Tibial artery (tissue), 4 donors: Measurements from ENCODE around the gene IVD.

Experiments
- DNase-seq, 2 donors: peaks; one replicate each; pipeline ENCODE4 v3.0.0-alpha.2; 2019
- H3K27ac ChIP-seq, 2 donors: fragments of 200-600 bp; sonication (generic) in 1 of 2; 1 replicate in 1 of 2; 2 replicates in 1 of 2; pipeline ENCODE4 v1.5.1; 2018 to 2019; ENCODE audit warnings: mild to moderate bottlenecking in 1 of 2
- H3K27me3 ChIP-seq, 2 donors: fragments of 200-600 bp; sonication (generic) in 1 of 2; one replicate each; pipeline versions ENCODE4 v1.5.1 to v1.6.0; 2016 to 2019
- H3K36me3 ChIP-seq, 3 donors: fragments of 200-600 bp; sonication (generic) in 2 of 3; one replicate each; pipeline ENCODE4 v1.5.1; 2016 to 2019; ENCODE audit warnings: mild to moderate bottlenecking in 2 of 3
- H3K4me1 ChIP-seq, 4 donors: fragments of 200-600 bp; sonication (generic) in 2 of 4; 1 replicate in 3 of 4; 2 replicates in 1 of 4; pipeline ENCODE4 v1.5.1; 2016 to 2019
- H3K4me3 ChIP-seq, 2 donors: fragments of 200-600 bp; sonication (generic) in 1 of 2; 1 replicate in 1 of 2; 2 replicates in 1 of 2; pipeline ENCODE4 v1.5.1; 2018 to 2019; ENCODE audit warnings: mild to moderate bottlenecking in 2 of 2
- H3K9me3 ChIP-seq, 3 donors: fragments of 200-600 bp; sonication (generic) in 1 of 3; one replicate each; pipeline ENCODE4 v1.5.1; 2016 to 2019
- intact Hi-C: fragments of 100-400 bp; cut with DNase I; formaldehyde crosslinking; loops from one replicate; pipeline ENCODE4 v1.15.0; 2023; ENCODE audit warnings: low total_unique reads
- TF ChIP-seq, protein P1 (sequence below), 2 experiments: fragments of 200-600 bp in 1 of 2; fragments of 450-650 bp in 1 of 2; IDR thresholded peaks; one replicate each; pipeline ENCODE4 v1.5.1; 2017 to 2019; ENCODE audit warnings: antibody characterized with exemption in 2 of 2, mild to moderate bottlenecking in 1 of 2, moderate library complexity in 1 of 2

Gene IVD

DNA sequence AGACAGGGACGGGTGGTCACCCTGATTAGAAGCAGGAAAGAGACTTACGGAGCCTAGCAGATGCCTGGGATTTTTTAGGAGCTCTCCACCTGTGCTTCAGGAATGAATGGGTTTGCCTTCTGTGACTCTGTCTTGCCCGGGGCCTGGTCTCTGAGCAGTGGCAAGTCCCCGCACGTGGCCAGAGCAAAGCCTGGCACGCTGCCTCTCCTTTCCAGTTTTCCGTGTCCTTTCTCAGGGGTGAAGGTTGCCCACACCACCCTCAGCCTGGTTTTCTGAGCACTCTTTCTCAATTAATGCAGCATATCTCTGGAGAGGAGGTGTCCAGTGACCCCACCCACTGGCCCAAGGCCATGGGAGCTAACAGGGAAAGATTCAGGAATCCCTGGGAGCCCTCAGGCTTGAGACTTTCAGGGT is 50.7 kb downstream of the IVD start:
- TF ChIP-seq, protein P1, sequence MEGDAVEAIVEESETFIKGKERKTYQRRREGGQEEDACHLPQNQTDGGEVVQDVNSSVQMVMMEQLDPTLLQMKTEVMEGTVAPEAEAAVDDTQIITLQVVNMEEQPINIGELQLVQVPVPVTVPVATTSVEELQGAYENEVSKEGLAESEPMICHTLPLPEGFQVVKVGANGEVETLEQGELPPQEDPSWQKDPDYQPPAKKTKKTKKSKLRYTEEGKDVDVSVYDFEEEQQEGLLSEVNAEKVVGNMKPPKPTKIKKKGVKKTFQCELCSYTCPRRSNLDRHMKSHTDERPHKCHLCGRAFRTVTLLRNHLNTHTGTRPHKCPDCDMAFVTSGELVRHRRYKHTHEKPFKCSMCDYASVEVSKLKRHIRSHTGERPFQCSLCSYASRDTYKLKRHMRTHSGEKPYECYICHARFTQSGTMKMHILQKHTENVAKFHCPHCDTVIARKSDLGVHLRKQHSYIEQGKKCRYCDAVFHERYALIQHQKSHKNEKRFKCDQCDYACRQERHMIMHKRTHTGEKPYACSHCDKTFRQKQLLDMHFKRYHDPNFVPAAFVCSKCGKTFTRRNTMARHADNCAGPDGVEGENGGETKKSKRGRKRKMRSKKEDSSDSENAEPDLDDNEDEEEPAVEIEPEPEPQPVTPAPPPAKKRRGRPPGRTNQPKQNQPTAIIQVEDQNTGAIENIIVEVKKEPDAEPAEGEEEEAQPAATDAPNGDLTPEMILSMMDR (IDR thresholded peaks at IDR 0.05), result no peak
- no peaks in the 10 kb centered on the region for H3K27me3 ChIP-seq
- no peak overlapping the region for H3K4me3 ChIP-seq
- no peaks in the 10 kb centered on the region for H3K9me3 ChIP-seq
- H3K27ac ChIP-seq, result no peak overlapping the region
- intact Hi-C loops, result no loop called here
- no peak for DNase-seq
- peaks cover 13 to 29% (median 15%) of the 10 kb centered on the region in 3 donors for H3K36me3 ChIP-seq
- H3K4me1 ChIP-seq, result peaks cover 0 to 40% (median 27%) of the 10 kb centered on the region in 4 donors

DNA sequence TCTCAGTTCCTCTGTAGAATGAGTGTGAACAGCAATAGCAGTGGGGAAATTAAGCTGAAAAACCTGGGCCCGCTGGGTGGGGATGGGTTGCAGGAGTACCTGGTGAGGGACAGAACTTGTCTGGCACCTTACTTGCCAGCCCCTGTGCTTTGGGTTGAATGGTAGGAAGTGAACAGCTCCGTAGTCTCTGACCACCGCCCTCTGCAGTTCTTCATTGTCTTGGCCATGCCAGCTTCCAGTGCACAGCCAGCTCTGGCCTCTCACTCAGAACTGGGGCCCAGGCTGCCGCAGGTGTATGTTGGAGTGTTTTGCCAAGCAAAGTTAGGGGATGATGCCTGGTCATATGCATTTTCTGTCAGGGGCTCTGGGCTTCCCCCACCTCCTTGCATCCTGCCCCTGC is 51.1 kb downstream of the IVD start:
- intact Hi-C loops, result no loop called here
- Histone ChIP-seq H3K4me3 (no peak overlapping the region), H3K27ac (no peak overlapping the region), H3K27me3 (no peaks in the 10 kb centered on the region), H3K9me3 (no peaks in the 10 kb centered on the region), H3K36me3 (peaks cover 14 to 34% (median 15%) of the 10 kb centered on the region in 3 donors), H3K4me1 (peaks cover 0 to 36% (median 26%) of the 10 kb centered on the region in 4 donors)
- TF ChIP-seq, protein P1 (IDR thresholded peaks at IDR 0.05), result no peak
- DNase-seq, result no peak

DNA sequence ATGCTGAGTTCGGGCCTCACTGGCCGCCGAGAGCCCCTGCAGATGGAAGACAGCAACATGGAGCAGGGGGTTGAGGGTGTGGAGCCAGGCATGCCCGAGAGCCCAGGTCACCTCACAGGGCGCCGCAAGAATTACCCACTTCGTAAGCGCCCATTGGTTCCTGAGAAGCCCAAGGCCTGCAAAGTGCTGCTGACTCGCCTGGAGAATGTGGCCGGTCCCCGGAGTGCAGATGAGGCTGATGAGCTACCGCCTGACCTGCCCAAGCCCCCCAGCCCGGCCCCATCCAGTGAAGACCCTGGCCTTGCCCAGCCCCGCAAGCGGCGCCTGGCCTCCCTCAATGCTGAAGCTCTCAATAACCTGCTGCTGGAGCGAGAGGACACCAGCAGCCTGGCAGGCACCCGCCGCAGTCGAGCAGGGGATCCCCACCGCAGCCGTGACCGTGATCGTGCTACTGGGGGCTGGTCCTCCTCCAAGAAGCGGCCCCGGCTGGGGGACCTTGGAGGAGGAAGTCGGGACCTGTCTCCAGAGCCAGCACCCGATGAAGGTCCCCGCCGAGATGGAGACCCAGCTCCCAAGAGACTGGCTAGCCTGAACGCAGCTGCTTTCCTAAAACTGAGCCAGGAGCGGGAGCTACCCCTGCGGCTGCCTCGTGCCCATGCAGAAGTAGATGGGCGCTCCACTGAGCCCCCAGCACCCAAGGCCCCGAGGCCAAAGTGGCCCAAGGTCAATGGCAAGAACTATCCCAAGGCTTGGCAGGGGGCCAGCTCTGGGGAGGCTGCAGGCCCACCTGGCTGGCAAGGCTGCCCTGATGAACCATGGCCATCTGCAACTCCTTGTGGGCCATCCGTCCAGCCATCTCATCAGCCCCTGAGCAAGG is 53.1 kb downstream of the IVD start:
- peaks cover 15 to 54% (median 32%) of the 10 kb centered on the region in 3 donors for H3K36me3 ChIP-seq
- peaks cover 0 to 30% (median 23%) of the 10 kb centered on the region in 4 donors for H3K4me1 ChIP-seq
- DNase-seq, result no peak
- no peaks in the 10 kb centered on the region for H3K27me3 ChIP-seq
- no peaks in the 10 kb centered on the region for H3K9me3 ChIP-seq
- H3K4me3 ChIP-seq, result no peak overlapping the region
- intact Hi-C loops, result no loop called here
- TF ChIP-seq, protein P1 (IDR thresholded peaks at IDR 0.05), result no peak
- no peak overlapping the region for H3K27ac ChIP-seq

DNA sequence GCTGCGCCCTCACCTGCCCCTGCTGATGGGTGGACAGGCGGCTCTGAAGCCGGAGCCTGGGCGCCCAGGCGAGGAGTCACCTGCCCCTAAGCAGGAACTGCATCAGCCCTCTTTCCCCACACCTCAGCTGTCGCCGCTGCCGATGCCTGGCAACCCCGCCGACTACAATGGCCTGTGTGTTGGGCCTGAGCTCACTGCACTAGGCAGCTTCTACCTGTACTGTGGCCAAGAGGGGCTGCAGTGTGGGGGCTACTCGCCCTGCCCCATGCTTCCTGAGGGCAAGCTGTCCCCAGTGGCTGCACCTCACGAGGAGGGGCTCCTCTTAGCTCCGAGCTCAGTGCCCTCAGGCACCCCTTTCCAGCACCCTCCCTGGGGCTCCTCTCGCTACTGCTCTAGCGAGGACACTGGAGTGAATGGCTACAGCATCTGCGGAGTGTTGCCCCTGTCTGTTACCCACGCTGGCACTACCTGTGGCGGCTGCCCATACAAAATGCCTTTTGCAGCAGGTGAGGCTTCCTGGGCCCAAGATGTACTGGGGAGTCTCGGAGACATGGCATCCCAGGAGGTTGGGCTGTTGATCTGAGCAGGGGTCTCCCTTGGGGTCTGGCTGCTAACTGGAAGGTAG is 53.9 kb downstream of the IVD start:
- TF ChIP-seq, protein P1 (IDR thresholded peaks at IDR 0.05), result no peak
- intact Hi-C loops, result no loop called here
- H3K27ac ChIP-seq, result no peak overlapping the region
- no peaks in the 10 kb centered on the region for H3K27me3 ChIP-seq
- H3K4me1 ChIP-seq, result peaks cover 0 to 23% (median 17%) of the 10 kb centered on the region in 4 donors
- no peak overlapping the region for H3K4me3 ChIP-seq
- H3K36me3 ChIP-seq, result peaks cover 21 to 61% (median 40%) of the 10 kb centered on the region in 3 donors
- DNase-seq, result no peak
- H3K9me3 ChIP-seq, result no peaks in the 10 kb centered on the region

DNA sequence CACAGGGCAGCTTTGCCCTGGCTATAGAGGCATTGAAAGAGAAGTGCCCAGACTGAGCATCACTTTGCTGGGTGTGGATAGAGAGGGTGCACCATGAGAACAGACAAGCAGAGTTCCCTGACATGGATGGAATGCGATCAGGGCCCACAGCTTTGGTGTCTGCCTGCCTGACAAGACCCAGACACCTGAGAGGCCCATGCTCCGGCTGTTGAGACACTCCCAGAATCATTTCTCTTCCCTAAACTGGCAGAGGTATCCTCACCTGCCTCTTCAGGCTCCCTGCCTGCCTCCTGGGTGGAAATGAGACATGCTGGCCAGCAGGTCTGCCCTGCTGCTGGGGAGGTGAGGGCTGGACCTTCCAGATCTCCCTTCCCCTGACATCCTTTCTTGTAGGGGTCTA is 54.8 kb downstream of the IVD start:
- Histone ChIP-seq H3K27ac (no peak overlapping the region), H3K4me1 (peaks cover 0 to 14% (median 8%) of the 10 kb centered on the region in 4 donors), H3K4me3 (no peak overlapping the region), H3K9me3 (no peaks in the 10 kb centered on the region), H3K36me3 (peaks cover 28 to 70% (median 48%) of the 10 kb centered on the region in 3 donors), H3K27me3 (no peaks in the 10 kb centered on the region)
- TF ChIP-seq, protein P1 (IDR thresholded peaks at IDR 0.05), result no peak
- intact Hi-C loops, result no loop called here
- DNase-seq, result no peak
